ENCODE data around the gene LHX2. TPM values are rescaled to one million over a fixed set of nuclear protein-coding genes. Genes with fewer than 3 reads are reported as not detected.

LHX2 gene
- polyA plus RNA-seq, 1 of the 3 experiments (the other 2 are of a cell fraction): not detected

DNA sequence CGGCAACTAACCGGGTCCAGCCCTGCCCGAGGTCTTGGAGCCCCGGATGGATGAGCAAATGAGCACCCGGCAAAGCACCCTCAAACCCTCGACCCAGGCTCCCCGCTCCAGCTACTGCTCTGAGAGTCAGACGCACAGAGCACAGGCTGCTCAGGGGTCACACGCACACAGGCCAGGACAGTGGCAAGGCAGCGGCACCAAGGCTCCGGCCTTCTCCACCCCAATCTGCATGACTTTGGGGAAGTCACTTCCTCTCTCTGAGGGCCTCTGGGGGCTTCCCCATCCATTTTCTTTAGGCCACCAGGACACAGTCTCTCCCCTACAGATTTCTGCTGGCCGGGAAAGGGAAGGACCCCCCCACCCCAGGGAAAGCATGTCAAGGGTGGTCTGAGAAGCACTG lies 18.0 kb downstream of the LHX2 start:
- Histone ChIP-seq H3K4me3 (ENCODE audit: low read depth in 2 of 2, low read length in 1 of 2) (no peak overlapping the region), H2AFZ (ENCODE audit: low read depth) (no peak overlapping the region), H4K20me1 (ENCODE audit: insufficient read depth) (0 out of 2 replicates have a peak, but pooled peaks cover 3% of the 10 kb centered on the region), H3K27ac (ENCODE audit: low read depth in 2 of 2, low read length in 1 of 2) (no peak overlapping the region), H3K9ac (no peak overlapping the region), H3K9me3 (no peaks in the 10 kb centered on the region), H3K4me2 (no peak overlapping the region), H3K36me3 (replicated peaks in 1 of 2; ENCODE audit: control insufficient read depth in 1 of 2, insufficient read depth in 2 of 2, low read length in 1 of 2) (no peaks in the 10 kb centered on the region), H3F3A (replicated peaks; ENCODE audit: insufficient read depth) (no peaks in the 10 kb centered on the region), H3K9me2 (no peaks in the 10 kb centered on the region), H3K27me3 (ENCODE audit: insufficient read depth) (peaks cover 81% of the 10 kb centered on the region), H3K4me1 (ENCODE audit: control insufficient read depth in 1 of 2, insufficient read depth in 2 of 2, low read depth in 1 of 2, low read length in 1 of 2) (peaks cover 0 to 6% of the 10 kb centered on the region in 2 experiments; a peak in 1 of 4 replicates), H3K79me2 (ENCODE audit: insufficient read depth) (no peaks in the 10 kb centered on the region)
- no peak for DNase-seq
- ChIA-PET POLR2A (no interaction called here), CTCF (interaction anchor here (5.9 kb wide), 1 partner anchor 11 kb away, joined by 38 read pairs; no protein-coding TSS in a partner anchor)
- TF ChIP-seq, protein P1, sequence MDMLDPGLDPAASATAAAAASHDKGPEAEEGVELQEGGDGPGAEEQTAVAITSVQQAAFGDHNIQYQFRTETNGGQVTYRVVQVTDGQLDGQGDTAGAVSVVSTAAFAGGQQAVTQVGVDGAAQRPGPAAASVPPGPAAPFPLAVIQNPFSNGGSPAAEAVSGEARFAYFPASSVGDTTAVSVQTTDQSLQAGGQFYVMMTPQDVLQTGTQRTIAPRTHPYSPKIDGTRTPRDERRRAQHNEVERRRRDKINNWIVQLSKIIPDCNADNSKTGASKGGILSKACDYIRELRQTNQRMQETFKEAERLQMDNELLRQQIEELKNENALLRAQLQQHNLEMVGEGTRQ (IDR thresholded peaks at IDR 0.05; ENCODE audit: borderline replicate concordance, low read depth, low read length): no peak
- WGBS (ENCODE audit: low lambda C conversion rate): 57% methylated on average over 4 of the region's 12 CpGs

DNA sequence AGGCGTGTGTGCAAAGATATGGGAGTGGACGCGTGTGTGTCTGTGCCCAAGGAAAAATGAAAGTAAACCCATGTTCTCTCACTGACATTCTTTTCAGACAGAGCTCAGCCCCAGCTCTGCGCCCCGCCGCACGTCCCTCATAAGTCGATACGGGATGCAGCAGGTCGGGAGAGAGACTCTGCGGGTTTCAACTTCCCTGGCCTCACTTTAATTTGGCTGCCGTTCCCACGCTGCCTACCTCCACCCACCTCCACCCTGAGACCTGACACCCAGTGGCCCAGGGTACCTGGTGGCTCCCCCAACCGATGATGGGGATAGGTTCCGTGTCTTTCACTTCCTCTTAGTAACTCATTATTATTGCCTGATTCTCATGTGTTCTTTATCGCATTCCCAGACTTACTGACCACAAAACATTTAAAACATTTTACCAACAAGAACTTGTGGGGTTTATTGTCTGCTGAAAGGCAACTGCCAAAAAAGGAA lies 19.4 kb downstream of the LHX2 start:
- Histone ChIP-seq H2AFZ (ENCODE audit: low read depth) (no peak overlapping the region), H3K4me2 (peak overlapping the region; percentile 64), H3K9me3 (no peaks in the 10 kb centered on the region), H3K4me3 (ENCODE audit: low read depth in 2 of 2, low read length in 1 of 2) (peak overlapping the region; percentile 40 to 61), H3K79me2 (ENCODE audit: insufficient read depth) (no peaks in the 10 kb centered on the region), H3K4me1 (ENCODE audit: control insufficient read depth in 1 of 2, insufficient read depth in 2 of 2, low read depth in 1 of 2, low read length in 1 of 2) (peaks cover 0 to 6% of the 10 kb centered on the region in 2 experiments; a peak in 1 of 4 replicates), H3F3A (replicated peaks; ENCODE audit: insufficient read depth) (no peaks in the 10 kb centered on the region), H3K9ac (no peak overlapping the region), H3K9me2 (no peaks in the 10 kb centered on the region), H4K20me1 (ENCODE audit: insufficient read depth) (0 out of 2 replicates have a peak, but pooled peaks cover 3% of the 10 kb centered on the region), H3K27ac (ENCODE audit: low read depth in 2 of 2, low read length in 1 of 2) (no peak overlapping the region), H3K36me3 (replicated peaks in 1 of 2; ENCODE audit: control insufficient read depth in 1 of 2, insufficient read depth in 2 of 2, low read length in 1 of 2) (no peaks in the 10 kb centered on the region), H3K27me3 (ENCODE audit: insufficient read depth) (peaks cover 88% of the 10 kb centered on the region)
- 19% methylated on average over 16 of the region's 16 CpGs for WGBS (ENCODE audit: low lambda C conversion rate)
- ChIA-PET POLR2A (no interaction called here), CTCF (interaction anchor here (5.9 kb wide), 1 partner anchor 10 kb away, joined by 38 read pairs; no protein-coding TSS in a partner anchor)
- peak; percentile 53 for DNase-seq
- TF ChIP-seq RCOR1 (IDR thresholded peaks at IDR 0.05; ENCODE audit: low read length): no peak
- TF ChIP-seq MEF2A (IDR thresholded peaks at IDR 0.05; ENCODE audit: borderline replicate concordance, low read depth): no peak
- no peak for TF ChIP-seq SMC3 (IDR thresholded peaks at IDR 0.05; ENCODE audit: low read depth, low read length)
- TF ChIP-seq NFIC (IDR thresholded peaks at IDR 0.05; ENCODE audit: borderline replicate concordance): no peak
- no peak for TF ChIP-seq FOSL2 (IDR thresholded peaks at IDR 0.05; ENCODE audit: borderline replicate concordance, low read depth)
- TF ChIP-seq GATA2 (CRISPR knock-in tag; IDR thresholded peaks at IDR 0.05): no peak
- TF ChIP-seq, protein P2, sequence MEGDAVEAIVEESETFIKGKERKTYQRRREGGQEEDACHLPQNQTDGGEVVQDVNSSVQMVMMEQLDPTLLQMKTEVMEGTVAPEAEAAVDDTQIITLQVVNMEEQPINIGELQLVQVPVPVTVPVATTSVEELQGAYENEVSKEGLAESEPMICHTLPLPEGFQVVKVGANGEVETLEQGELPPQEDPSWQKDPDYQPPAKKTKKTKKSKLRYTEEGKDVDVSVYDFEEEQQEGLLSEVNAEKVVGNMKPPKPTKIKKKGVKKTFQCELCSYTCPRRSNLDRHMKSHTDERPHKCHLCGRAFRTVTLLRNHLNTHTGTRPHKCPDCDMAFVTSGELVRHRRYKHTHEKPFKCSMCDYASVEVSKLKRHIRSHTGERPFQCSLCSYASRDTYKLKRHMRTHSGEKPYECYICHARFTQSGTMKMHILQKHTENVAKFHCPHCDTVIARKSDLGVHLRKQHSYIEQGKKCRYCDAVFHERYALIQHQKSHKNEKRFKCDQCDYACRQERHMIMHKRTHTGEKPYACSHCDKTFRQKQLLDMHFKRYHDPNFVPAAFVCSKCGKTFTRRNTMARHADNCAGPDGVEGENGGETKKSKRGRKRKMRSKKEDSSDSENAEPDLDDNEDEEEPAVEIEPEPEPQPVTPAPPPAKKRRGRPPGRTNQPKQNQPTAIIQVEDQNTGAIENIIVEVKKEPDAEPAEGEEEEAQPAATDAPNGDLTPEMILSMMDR (IDR thresholded peaks at IDR 0.05): no peak
- no peak for TF ChIP-seq GABPA (IDR thresholded peaks at IDR 0.05; ENCODE audit: low read depth)
- TF ChIP-seq, protein P1 (IDR thresholded peaks at IDR 0.05; ENCODE audit: borderline replicate concordance, low read depth, low read length): no peak
- TF ChIP-seq, protein P3, sequence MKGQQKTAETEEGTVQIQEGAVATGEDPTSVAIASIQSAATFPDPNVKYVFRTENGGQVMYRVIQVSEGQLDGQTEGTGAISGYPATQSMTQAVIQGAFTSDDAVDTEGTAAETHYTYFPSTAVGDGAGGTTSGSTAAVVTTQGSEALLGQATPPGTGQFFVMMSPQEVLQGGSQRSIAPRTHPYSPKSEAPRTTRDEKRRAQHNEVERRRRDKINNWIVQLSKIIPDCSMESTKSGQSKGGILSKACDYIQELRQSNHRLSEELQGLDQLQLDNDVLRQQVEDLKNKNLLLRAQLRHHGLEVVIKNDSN (IDR thresholded peaks at IDR 0.05; ENCODE audit: borderline replicate concordance, low read depth): no peak
- TF ChIP-seq YY1 (IDR thresholded peaks at IDR 0.05; ENCODE audit: low read depth): no peak
- no peak for TF ChIP-seq RFX5 (IDR thresholded peaks at IDR 0.05; ENCODE audit: low read length)
- TF ChIP-seq FOXJ3 (CRISPR knock-in tag; IDR thresholded peaks at IDR 0.05): no peak
- TF ChIP-seq, protein P4, sequence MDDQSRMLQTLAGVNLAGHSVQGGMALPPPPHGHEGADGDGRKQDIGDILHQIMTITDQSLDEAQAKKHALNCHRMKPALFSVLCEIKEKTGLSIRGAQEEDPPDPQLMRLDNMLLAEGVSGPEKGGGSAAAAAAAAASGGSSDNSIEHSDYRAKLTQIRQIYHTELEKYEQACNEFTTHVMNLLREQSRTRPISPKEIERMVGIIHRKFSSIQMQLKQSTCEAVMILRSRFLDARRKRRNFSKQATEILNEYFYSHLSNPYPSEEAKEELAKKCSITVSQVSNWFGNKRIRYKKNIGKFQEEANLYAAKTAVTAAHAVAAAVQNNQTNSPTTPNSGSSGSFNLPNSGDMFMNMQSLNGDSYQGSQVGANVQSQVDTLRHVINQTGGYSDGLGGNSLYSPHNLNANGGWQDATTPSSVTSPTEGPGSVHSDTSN (IDR thresholded peaks at IDR 0.05): no peak
- no peak for TF ChIP-seq RXRA (IDR thresholded peaks at IDR 0.05; ENCODE audit: borderline replicate concordance, low read depth)
